K562 (cell line): ENCODE data around the gene TRAPPC5. TPM values are rescaled to one million over a fixed set of nuclear protein-coding genes. Genes with fewer than 3 reads are reported as not detected.
A peak's percentile ranks its signal among the peaks of the same experiment; 100 is the strongest.

Experiments used
- CBFA2T2 ChIP-seq: fragments of 450-650 bp; conservative IDR thresholded peaks from 2 replicates; pipeline ENCODE4 v1.6.1; 2017; ENCODE audit warnings: mild to moderate bottlenecking
- ELF1 ChIP-seq: fragments of 200-800 bp; sonication (Bioruptor generic); IDR thresholded peaks from 2 replicates; pipeline ENCODE4 v1.6.1; 2016; ENCODE audit warnings: missing genetic modification characterization, missing compliant biosample characterization
- GTF2B ChIP-seq: IDR thresholded peaks from 2 replicates; pipeline ENCODE4 v1.6.1; 2011; ENCODE audit not compliant: insufficient read length; ENCODE audit errors: extremely low read depth
- HNRNPK ChIP-seq: fragments of 200-400 bp; formaldehyde crosslinking; IDR thresholded peaks from one replicate; pipeline ENCODE4 v1.6.1; 2018; ENCODE audit warnings: mild to moderate bottlenecking, low read depth, low read length; ENCODE audit not compliant: poor library complexity, severe bottlenecking
- MBD2 ChIP-seq: sonication (generic); IDR thresholded peaks from 2 replicates; pipeline ENCODE4 v1.6.1; 2016; ENCODE audit warnings: low read depth, borderline replicate concordance
- MECOM ChIP-seq: fragments of 250-450 bp; sonication (Bioruptor Pico); IDR thresholded peaks from 2 replicates; pipeline ENCODE4 v1.8.0; 2022; ENCODE audit warnings: inconsistent platforms
- MEIS2 ChIP-seq: fragments of 450-650 bp; IDR thresholded peaks from 2 replicates; pipeline ENCODE4 v1.6.1; 2014; ENCODE audit warnings: mild to moderate bottlenecking; ENCODE audit not compliant: partially characterized antibody
- NFYB ChIP-seq: IDR thresholded peaks from 2 replicates; pipeline ENCODE4 v1.6.1; 2011; ENCODE audit warnings: mild to moderate bottlenecking, moderate library complexity; ENCODE audit not compliant: insufficient read length; ENCODE audit errors: extremely low read depth
- NR2C1 ChIP-seq, 2 experiments: fragments of 450-650 bp; IDR thresholded peaks; 2 replicates each; pipeline ENCODE4 v1.6.1; 2017; ENCODE audit warnings: mild to moderate bottlenecking in 2 of 2, antibody characterized with exemption in 1 of 2, inconsistent platforms in 1 of 2, missing compliant biosample characterization in 1 of 2, missing genetic modification characterization in 1 of 2
- RAD51 ChIP-seq: fragments of 450-650 bp; IDR thresholded peaks from 2 replicates; pipeline ENCODE4 v1.7.1; 2016; ENCODE audit warnings: low read depth, mild to moderate bottlenecking, borderline replicate concordance
- REST ChIP-seq, 2 experiments: fragments of 450-650 bp; formaldehyde crosslinking in 1 of 2; IDR thresholded peaks; 2 replicates each; pipeline versions ENCODE4 v1.4.0 to v1.6.1; 2014 to 2020; ENCODE audit warnings: mild to moderate bottlenecking in 2 of 2, borderline replicate concordance in 1 of 2, low read depth in 1 of 2
- ZNF146 ChIP-seq: IDR thresholded peaks from one replicate; pipeline ENCODE4 v1.6.1; 2018; ENCODE audit warnings: missing compliant biosample characterization; ENCODE audit not compliant: unreplicated experiment
- ZNF316 ChIP-seq: fragments of 450-650 bp; IDR thresholded peaks from 2 replicates; pipeline ENCODE4 v1.6.1; 2016
- polyA plus RNA-seq, 8 experiments: library from polyadenylated mRNA; depleted of rRNA in 4 of 8; stranded (reverse) in 5 of 8; unstranded in 3 of 8; fragments of >200 nt; fragmentation: Nextera tagmentation in 2 of 8; fragmentation: Illumina TruSeq in 1 of 8; extraction: Ambion mirVana in 2 of 8; extraction: Trizol in 1 of 8; gene quantifications; 2 replicates each; pipeline versions ENCODE4 v1.2.1 to v1.2.3, GENCODE V29; 2011 to 2014; ENCODE audit warnings: inconsistent platforms in 1 of 8, missing spikeins in 1 of 8
- total RNA-seq, 7 experiments: library from RNA; depleted of rRNA in 6 of 7; stranded (reverse); fragments of >200 nt in 6 of 7; fragmentation: Illumina TruSeq in 2 of 7; extraction: Trizol in 2 of 7; gene quantifications; 2 replicates each; pipeline versions ENCODE4 v1.2.1 to v1.2.3, GENCODE V29; 2011 to 2021; ENCODE audit warnings: low replicate concordance in 1 of 7
- TF ChIP-seq, protein P1 (sequence below): fragments of 450-650 bp; IDR thresholded peaks from 2 replicates; pipeline ENCODE4 v1.6.1; 2016
- TF ChIP-seq, protein P2 (sequence below): fragments of 450-650 bp; IDR thresholded peaks from 2 replicates; pipeline ENCODE4 v1.6.1; 2016; ENCODE audit warnings: mild to moderate bottlenecking

Gene TRAPPC5
- total and polyA plus RNA-seq, 9 of the 15 experiments (the other 6 are each of a cell fraction or from before 2014, with no cell fraction given) = 2.0 to 76.9 (median 29.3) TPM

DNA sequence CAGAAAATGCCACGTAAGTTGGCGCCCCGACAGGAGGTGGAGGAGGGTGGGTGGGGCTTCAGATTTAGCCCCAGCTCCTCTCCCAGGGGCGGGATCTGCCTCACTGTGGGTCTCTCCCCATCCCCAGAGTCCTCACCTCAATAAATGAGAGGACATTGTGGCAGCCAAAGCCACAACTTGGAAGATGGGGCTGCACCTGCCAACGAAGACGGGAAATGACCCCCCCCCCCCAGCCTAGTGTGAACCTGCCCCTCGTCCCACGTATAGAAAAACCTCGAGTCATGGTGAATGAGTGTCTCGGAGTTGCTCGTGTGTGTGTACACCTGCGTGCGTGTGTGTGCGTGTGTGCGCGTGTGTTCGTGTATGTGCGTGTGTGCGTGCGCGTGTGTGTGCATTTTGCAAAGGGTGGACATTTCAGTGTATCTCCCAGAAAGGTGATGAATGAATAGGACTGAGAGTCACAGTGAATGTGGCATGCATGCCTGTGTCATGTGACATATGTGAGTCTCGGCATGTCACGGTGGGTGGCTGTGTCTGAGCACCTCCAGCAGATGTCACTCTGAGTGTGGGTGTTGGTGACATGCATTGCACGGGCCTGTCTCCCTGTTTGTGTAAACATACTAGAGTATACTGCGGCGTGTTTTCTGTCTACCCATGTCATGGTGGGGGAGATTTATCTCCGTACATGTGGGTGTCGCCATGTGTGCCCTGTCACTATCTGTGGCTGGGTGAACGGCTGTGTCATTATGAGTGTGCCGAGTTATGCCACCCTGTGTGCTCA is 1.5 kb upstream of the TRAPPC5 start (continued):
- TF ChIP-seq NFYB = no peak
- TF ChIP-seq CBFA2T2 = 0 out of 2 replicates have a peak, but pooled peaks have one; percentile 13
- no peak for TF ChIP-seq GTF2B
- TF ChIP-seq, protein P1, sequence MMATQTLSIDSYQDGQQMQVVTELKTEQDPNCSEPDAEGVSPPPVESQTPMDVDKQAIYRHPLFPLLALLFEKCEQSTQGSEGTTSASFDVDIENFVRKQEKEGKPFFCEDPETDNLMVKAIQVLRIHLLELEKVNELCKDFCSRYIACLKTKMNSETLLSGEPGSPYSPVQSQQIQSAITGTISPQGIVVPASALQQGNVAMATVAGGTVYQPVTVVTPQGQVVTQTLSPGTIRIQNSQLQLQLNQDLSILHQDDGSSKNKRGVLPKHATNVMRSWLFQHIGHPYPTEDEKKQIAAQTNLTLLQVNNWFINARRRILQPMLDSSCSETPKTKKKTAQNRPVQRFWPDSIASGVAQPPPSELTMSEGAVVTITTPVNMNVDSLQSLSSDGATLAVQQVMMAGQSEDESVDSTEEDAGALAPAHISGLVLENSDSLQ = peak; percentile 55
- TF ChIP-seq MBD2 = no peak
- peak; percentile 69 for TF ChIP-seq RAD51
- TF ChIP-seq ELF1 (tag) = no peak
- TF ChIP-seq HNRNPK = no peak
- TF ChIP-seq ZNF146 (CRISPR knock-in tag) = no peak
- TF ChIP-seq MEIS2 = peak; percentile 38
- no peak for TF ChIP-seq MECOM
- no peak for TF ChIP-seq ZNF316
- TF ChIP-seq REST (IDR thresholded peaks at IDR 0.05; ENCODE audit: borderline replicate concordance) = peak; percentile 24; the same call in 1 of the 2 replicates
- no peak for TF ChIP-seq REST (CRISPR knock-in tag; IDR thresholded peaks at IDR 0.05; ENCODE audit: low read depth)
- TF ChIP-seq, protein P2, sequence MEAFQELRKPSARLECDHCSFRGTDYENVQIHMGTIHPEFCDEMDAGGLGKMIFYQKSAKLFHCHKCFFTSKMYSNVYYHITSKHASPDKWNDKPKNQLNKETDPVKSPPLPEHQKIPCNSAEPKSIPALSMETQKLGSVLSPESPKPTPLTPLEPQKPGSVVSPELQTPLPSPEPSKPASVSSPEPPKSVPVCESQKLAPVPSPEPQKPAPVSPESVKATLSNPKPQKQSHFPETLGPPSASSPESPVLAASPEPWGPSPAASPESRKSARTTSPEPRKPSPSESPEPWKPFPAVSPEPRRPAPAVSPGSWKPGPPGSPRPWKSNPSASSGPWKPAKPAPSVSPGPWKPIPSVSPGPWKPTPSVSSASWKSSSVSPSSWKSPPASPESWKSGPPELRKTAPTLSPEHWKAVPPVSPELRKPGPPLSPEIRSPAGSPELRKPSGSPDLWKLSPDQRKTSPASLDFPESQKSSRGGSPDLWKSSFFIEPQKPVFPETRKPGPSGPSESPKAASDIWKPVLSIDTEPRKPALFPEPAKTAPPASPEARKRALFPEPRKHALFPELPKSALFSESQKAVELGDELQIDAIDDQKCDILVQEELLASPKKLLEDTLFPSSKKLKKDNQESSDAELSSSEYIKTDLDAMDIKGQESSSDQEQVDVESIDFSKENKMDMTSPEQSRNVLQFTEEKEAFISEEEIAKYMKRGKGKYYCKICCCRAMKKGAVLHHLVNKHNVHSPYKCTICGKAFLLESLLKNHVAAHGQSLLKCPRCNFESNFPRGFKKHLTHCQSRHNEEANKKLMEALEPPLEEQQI = no peak
- no peak for TF ChIP-seq NR2C1 (IDR thresholded peaks at IDR 0.05)
- TF ChIP-seq NR2C1 (tag; IDR thresholded peaks at IDR 0.05) = no peak
